Mammary microvascular endothelial cell (primary cell): ENCODE data around the gene NEU1. TPM values are rescaled to one million over a fixed set of nuclear protein-coding genes. Genes with fewer than 3 reads are reported as not detected.

ENCODE experiments used
- total RNA-seq: library from RNA; depleted of rRNA; stranded (reverse); fragments of >200 nt; gene quantifications from 2 replicates; pipeline ENCODE4 v1.2.3, GENCODE V29; 2015

Gene NEU1
- total RNA-seq = 96.4 and 102 TPM in 2 replicates

DNA sequence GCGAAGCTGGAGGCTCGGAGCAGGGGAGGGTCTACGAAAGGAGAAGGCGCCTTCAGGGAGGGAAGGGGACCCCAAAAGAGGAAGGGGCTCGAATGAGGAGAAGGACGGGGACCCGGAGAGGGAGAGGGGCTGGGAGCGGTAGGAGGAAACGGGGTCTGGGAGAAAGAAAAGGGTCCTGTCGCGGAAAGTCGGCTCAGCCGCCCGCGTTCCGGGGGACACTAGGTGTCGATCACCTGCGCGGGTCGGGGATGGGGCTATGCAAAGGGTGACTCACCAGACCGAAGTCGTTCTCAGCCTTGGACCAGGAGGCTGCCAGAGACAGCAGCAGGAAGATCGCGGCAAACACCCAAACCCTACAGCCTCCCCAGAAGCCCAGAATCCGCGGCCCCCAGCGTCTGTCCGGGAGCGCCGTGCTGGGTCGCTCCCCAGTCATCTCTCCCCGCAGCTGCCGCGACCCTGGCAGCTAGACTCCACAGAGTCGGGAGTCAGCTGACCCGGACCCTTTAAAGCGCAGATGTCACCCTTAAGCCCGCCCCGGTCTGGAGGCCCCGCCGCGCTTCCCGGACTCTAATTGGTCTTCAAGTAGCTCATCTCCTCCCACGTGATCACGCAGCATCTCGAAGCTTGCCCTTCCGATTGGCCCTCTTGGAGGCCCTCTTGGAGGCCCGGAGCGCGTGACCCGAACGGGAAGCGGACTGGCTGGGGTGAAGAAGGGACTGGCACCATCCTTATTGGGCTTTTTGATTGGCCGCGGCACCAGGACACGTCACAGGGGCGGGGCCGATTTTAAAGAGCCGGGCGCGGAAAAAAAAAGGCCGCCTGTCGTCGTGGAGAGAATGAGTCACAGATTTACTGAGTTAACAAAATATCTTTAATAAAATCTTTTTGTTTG lies at the start of gene NEU1:
NEU1 (minus strand) TSS at position 478 of the 892 bp plus-strand sequence; CDS start at position 433, 45 bp downstream.

DNA sequence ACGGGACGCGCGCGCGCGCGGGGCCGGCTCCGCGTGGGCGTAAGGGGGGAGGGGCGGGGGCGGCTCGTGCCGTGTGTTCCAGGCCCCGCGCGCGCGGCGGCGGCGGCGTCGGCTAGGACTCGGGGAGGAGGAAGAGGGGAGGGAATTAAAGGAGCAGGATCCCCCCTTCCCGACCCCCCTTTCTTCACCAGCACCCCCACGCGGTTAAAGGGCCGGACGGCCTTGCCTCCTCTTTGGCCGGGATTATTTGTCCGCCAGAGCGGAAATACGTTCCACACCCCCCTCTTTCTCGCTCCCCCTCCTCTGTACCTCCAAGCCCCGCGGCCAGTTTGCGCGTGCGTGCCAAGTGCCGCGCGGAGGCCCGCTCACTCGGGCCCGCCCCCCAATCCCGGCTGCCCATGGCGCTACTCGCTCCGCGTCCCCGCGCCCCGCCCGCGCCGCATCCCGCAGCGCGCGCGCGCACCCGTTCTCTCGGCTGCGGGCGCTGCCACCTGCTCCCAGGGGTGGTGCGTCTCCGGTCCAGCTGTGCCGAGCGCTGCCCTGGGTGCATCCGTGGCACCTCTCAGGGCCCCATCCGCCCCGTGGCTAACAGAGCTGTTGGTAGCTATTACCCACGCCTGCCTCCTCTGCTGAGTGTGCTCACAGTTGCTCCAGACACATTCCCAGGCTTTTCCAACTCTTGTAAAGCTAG lies 39.5 kb upstream of the NEU1 start, which contains the start of gene ZBTB12:
ZBTB12 (minus strand) TSS at position 134 of the 691 bp plus-strand sequence. CDS start 781 bp downstream, outside the sequence.

GRCh38 chr6:31897612-31898382 lies 35.2 kb upstream of the NEU1 start, which contains the start of gene EHMT2:
TSS of gene EHMT2 (minus strand) at chr6:31897698. CDS start at chr6:31897677, 21 bp downstream.

GRCh38 chr6:31878726-31879125 lies 16.1 kb upstream of the NEU1 start, which contains the start of gene SLC44A4:
TSS of gene SLC44A4 (minus strand) at chr6:31878997. CDS start at chr6:31878980, 17 bp downstream.

GRCh38 chr6:31827286-31828079 lies 35.1 kb downstream of the NEU1 start, which contains the start of gene HSPA1B:
TSS of gene HSPA1B (plus strand) at chr6:31827738. CDS start at chr6:31827951, 213 bp downstream.

GRCh38 chr6:31815025-31815838 lies 47.4 kb downstream of the NEU1 start, which contains the start of the genes HSPA1A and HSPA1L:
TSS of gene HSPA1A (plus strand) at chr6:31815543. CDS start at chr6:31815757, 214 bp downstream.
TSS of gene HSPA1L (minus strand) at chr6:31815283. CDS start at chr6:31811972, 3,311 bp downstream.

Other genes starting within 250 kb of the NEU1 start
- gene AIF1, start 247.6 kb downstream of the NEU1 start, total RNA-seq = not detected in 2 replicates
- gene PRRC2A, start 242.1 kb downstream of the NEU1 start, total RNA-seq = 90.2 and 95.7 TPM in 2 replicates
- 273 and 296 TPM in 2 replicates for gene BAG6, start 210.2 kb downstream of the NEU1 start, total RNA-seq
- 1.2 and 1.4 TPM in 2 replicates for gene APOM, start 206.9 kb downstream of the NEU1 start, total RNA-seq
- 14.2 and 15.2 TPM in 2 replicates for gene C6orf47, start 202.0 kb downstream of the NEU1 start, total RNA-seq
- 11.7 and 17.9 TPM in 2 replicates for gene GPANK1, start 197.8 kb downstream of the NEU1 start, total RNA-seq
- 279 and 308 TPM in 2 replicates for gene CSNK2B, start 196.7 kb downstream of the NEU1 start, total RNA-seq
- gene LY6G5B, start 192.8 kb downstream of the NEU1 start, total RNA-seq = 0.93 and 3.1 TPM in 2 replicates
- gene LY6G5C, start 181.8 kb downstream of the NEU1 start, total RNA-seq = 2.5 and 3.3 TPM in 2 replicates
- gene ABHD16A, start 159.5 kb downstream of the NEU1 start, total RNA-seq = 36.2 and 38.2 TPM in 2 replicates
- not detected in 2 replicates for gene LY6G6F, start 156.0 kb downstream of the NEU1 start, total RNA-seq
- not detected in 2 replicates for gene LY6G6D, start 147.5 kb downstream of the NEU1 start, total RNA-seq
- not detected in 2 replicates for gene LY6G6C, start 141.1 kb downstream of the NEU1 start, total RNA-seq
- gene MPIG6B, start 139.4 kb downstream of the NEU1 start, total RNA-seq = not detected in 2 replicates
- gene DDAH2, start 133.5 kb downstream of the NEU1 start, total RNA-seq = 90.3 and 106 TPM in 2 replicates
- 1,055 and 1,092 TPM in 2 replicates for gene CLIC1, start 126.3 kb downstream of the NEU1 start, total RNA-seq
- gene MSH5, start 122.8 kb downstream of the NEU1 start, total RNA-seq = 8.3 and 14.5 TPM in 2 replicates
- 0.67 and 1.7 TPM in 2 replicates for gene SAPCD1, start 100.2 kb downstream of the NEU1 start, total RNA-seq
- gene VWA7, start 85.5 kb downstream of the NEU1 start, total RNA-seq = 0.49 and 1.6 TPM in 2 replicates
- gene VARS1, start 67.1 kb downstream of the NEU1 start, total RNA-seq = 102 and 107 TPM in 2 replicates
- 117 and 140 TPM in 2 replicates for gene LSM2, start 55.9 kb downstream of the NEU1 start, total RNA-seq
- 0.33 and 0.39 TPM in 2 replicates for gene HSPA1L, start 47.5 kb downstream of the NEU1 start, total RNA-seq
- gene HSPA1A, start 47.3 kb downstream of the NEU1 start, total RNA-seq = 158 and 167 TPM in 2 replicates
- gene HSPA1B, start 35.1 kb downstream of the NEU1 start, total RNA-seq = 110 and 126 TPM in 2 replicates
- gene SLC44A4, start 16.2 kb upstream of the NEU1 start, total RNA-seq = 0.30 and 0.33 TPM in 2 replicates
- gene EHMT2, start 34.9 kb upstream of the NEU1 start, total RNA-seq = 35.4 and 39.2 TPM in 2 replicates
- gene ZBTB12, start 39.3 kb upstream of the NEU1 start, total RNA-seq = 0.53 and 0.54 TPM in 2 replicates
- not detected in 2 replicates for gene C2, start 64.9 kb upstream of the NEU1 start, total RNA-seq
- gene CFB, start 83.3 kb upstream of the NEU1 start, total RNA-seq = 3.9 and 7.0 TPM in 2 replicates
- 99.5 and 101 TPM in 2 replicates for gene NELFE, start 96.2 kb upstream of the NEU1 start, total RNA-seq
- gene SKIC2, start 96.4 kb upstream of the NEU1 start, total RNA-seq = 38.9 and 44.7 TPM in 2 replicates
- gene DXO, start 109.3 kb upstream of the NEU1 start, total RNA-seq = 18.7 and 22.7 TPM in 2 replicates
- gene C4A, start 119.2 kb upstream of the NEU1 start, total RNA-seq = 0.53 and 1.3 TPM in 2 replicates
- 0.33 and 1.6 TPM in 2 replicates for gene C4B, start 152.0 kb upstream of the NEU1 start, total RNA-seq
- gene CYP21A2, start 175.6 kb upstream of the NEU1 start, total RNA-seq = not detected in 2 replicates
- 2.5 and 3.3 TPM in 2 replicates for gene TNXB, start 246.5 kb upstream of the NEU1 start, total RNA-seq